ES-I3 (cell line): Measurements from ENCODE around the gene IL17A.
"Not testable (repeated sequence)": the region's sequence is repeated elsewhere in the genome, so short reads cannot be mapped to it uniquely, and the experiment has no call there.

Source experiments
- H3K36me3 ChIP-seq: 2 replicates; pipeline ENCODE4 v1.6.1; 2013; ENCODE audit warnings: mild to moderate bottlenecking, low read length, control low read depth, moderate library complexity; ENCODE audit not compliant: insufficient read depth
- H3K4me1 ChIP-seq: 2 replicates; pipeline ENCODE4 v1.6.1; 2013; ENCODE audit warnings: mild to moderate bottlenecking, control low read depth, low read length; ENCODE audit not compliant: insufficient read depth
- H3K9ac ChIP-seq: 2 replicates; pipeline ENCODE4 v1.6.1; 2013; ENCODE audit warnings: low read depth, mild to moderate bottlenecking, low read length, moderate library complexity
- H3K9me3 ChIP-seq: 2 replicates; pipeline ENCODE4 v1.6.1; 2013; ENCODE audit warnings: mild to moderate bottlenecking, low read length, moderate library complexity; ENCODE audit not compliant: control insufficient read depth, insufficient read depth

The IL17A gene

DNA sequence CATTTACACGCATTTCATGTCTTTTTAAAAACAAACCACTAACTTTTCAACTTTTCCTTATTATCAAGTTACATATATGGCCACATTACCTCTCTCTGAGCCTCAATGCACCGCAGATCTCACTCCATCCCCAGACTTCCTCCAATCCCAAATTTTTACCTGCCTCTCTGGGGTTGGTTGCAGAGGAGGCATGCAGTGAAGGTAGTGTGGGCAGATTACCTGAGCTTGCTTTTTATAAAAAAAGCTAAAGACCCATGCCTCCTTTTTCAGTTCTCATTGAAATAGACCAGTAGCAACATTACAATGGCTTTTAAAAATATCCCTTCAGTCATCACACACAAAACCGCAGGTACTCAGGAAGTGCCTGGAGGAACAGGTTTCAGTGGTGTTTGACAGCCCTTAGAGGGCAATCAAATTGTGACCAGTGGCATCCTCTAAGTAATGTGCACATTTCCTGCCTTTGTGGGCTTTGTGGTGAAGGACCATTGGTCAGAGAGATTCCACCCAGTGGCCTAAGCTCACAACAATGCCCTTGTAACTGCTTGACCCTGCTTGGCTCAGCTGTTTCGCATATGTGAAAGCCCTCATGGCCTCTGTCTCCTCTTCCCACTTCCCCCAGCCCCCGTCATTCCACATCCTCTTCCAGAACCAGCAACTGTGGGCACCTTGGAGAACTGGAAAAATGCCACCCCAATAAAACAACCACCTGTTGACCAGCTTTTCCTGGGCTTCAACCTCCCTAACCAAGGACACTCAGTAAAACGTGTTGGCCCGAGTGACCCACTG is 30.2 kb upstream of the IL17A start:
- no peak overlapping the region for H3K9ac ChIP-seq

DNA sequence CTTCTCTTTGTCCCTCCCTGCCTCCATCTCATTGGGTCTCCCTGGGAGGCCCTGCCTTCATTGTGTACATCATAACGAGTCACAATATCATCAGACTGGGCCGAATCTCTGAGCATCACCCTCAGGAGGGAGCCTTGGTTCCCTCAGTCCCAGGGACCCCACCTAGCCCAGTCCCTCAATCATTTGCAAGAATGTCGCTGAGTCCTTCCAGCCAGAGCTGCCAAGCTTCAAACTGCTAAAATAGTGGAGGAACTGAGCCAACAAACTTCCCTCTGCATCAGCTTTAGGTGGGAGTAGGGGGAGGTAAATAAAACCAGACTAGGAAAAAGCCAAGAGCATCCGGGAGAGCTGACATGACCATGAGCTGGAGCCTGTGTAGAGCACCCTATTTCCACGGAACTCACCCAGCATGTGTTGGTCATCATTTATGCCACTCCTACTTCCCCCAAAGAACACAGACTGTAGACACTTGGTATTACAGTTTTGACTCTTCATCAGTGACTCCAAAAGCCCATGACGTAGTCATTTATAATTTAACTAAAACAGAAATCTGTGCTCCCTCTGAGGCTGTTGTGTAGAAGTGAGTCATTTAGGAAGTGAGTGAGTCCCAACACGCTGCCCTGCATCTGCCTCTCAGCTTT is 28.8 kb upstream of the IL17A start:
- H3K9me3 ChIP-seq: peaks cover 5% of the 10 kb centered on the region; the same call in 1 of the 2 replicates

More for the DNA sequence above, 30.2 kb upstream of the IL17A start:
- Histone ChIP-seq H3K9me3 (peaks cover 3% of the 10 kb centered on the region; the same call in 1 of the 2 replicates), H3K4me1 (peaks cover 40% of the 10 kb centered on the region), H3K36me3 (no peaks in the 10 kb centered on the region)

DNA sequence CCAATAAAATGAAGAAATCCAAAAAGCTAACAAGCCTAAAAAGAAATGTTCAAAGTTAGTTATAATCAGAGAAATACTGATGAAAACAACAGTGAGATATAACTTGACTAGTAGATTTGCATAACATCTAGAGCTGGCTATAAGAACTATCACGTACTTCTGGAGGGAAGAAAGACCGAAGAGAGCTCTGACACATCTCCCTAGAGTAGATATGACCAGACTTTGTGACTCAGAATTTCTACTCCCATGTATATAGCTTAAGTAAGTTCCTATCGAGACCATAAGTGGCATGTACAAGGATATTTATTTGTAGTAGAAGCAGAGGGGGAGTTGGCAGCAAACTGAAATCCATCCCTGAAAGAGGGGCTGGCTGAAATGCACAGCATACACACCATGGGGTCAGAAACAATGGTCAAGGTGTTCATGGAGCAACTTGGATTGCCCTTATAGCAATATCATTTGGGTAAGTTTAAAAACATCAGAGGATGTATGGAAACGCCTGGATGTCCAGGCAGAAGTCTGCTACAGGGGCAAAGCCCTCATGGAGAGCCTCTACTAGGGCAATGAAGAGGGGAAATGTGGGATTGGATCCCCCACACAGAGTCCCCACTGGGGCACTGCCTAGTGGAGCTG is 25.6 kb upstream of the IL17A start:
- H3K4me1 ChIP-seq: peaks cover 21% of the 10 kb centered on the region
- H3K9me3 ChIP-seq: peaks cover 5% of the 10 kb centered on the region; the same call in 1 of the 2 replicates
- no peak overlapping the region for H3K9ac ChIP-seq
- no peaks in the 10 kb centered on the region for H3K36me3 ChIP-seq

More for the DNA sequence above, 28.8 kb upstream of the IL17A start:
- no peak overlapping the region for H3K9ac ChIP-seq
- no peaks in the 10 kb centered on the region for H3K36me3 ChIP-seq
- H3K4me1 ChIP-seq: peaks cover 38% of the 10 kb centered on the region

DNA sequence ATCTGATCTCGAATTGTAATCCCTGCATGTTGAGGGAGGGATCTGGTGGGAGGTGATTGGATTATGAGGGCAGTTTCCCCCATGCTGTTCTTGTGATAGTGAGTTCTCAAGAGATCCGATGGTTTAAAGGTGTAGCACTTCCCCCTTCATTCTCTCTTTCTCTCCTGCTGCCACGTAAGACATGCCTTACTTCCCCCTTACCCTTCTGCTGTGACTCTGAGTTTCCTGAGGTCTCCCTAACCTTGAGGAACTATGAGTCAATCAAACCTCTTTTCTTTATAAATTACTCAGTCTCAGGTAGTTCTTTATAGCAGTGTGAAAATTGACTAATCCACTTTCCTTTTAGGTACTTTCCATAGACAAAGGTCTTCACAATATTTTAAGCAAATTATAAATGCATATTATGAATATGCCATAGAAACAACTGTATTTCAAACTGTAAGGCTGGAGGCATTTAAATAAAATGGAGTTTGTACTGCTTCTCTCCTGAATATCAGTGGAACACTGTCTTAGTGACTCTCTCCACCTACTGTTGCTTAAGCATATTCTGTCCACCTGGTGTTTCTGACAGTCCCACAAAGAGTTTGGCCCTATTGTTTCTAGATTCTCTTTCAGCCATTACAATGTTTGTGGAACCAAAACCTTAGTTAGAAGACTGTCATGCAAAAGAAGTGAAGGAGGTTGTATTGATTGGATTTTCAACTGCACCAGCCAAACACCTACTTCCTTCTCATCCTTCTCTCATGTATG is 24.3 kb upstream of the IL17A start:
- peaks cover 5% of the 10 kb centered on the region; the same call in 1 of the 2 replicates for H3K9me3 ChIP-seq
- H3K9ac ChIP-seq: no peak overlapping the region
- H3K36me3 ChIP-seq: no peaks in the 10 kb centered on the region

DNA sequence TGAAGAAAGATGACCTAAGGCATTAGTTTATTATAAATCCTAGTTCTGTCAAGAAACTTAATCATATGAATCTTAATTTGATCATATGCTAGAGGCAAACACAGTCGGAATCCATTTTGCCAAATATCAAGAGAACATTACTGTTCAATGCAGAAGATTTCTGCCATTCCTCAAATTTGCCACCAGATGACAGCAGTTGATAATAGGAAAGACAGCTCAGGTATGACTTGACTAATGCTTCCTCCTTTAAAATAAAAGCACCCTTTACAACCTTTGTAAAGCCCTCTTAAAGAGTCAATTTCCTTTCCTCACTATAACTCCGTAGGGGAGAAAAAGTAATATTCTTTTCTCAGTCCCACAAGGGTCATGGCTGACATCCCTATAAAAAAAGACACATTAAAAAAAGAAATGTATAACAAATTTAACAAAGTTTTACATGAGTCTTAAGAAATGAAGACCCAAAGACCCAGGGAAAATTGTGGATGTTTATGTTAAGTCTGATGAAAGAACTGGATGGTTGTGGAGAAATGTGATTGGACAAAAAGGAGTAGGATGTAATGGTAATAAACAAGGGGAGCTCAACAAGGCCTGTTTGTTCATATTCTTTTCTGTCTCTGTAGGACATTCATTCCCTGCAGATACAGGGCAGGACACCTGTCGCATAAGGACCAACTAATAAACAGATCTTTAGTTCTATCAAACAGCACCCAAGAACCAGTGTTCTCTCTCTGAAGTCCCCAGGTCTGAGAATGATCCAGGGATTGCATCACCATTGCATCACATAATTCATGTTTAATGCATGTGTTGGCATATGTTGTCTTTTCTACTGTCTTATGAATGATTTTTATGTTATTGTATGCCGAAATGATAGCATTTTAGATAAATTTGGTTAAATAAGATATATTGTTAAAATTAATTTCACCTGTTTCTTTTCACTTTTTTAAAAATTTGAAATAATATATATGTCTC is 23.0 kb upstream of the IL17A start:
- Histone ChIP-seq H3K36me3 (no peaks in the 10 kb centered on the region), H3K9ac (no peak overlapping the region), H3K9me3 (peaks cover 5% of the 10 kb centered on the region; the same call in 1 of the 2 replicates), H3K4me1 (no peaks in the 10 kb centered on the region)

More for the DNA sequence above, 24.3 kb upstream of the IL17A start:
- H3K4me1 ChIP-seq: peaks cover 9% of the 10 kb centered on the region

DNA sequence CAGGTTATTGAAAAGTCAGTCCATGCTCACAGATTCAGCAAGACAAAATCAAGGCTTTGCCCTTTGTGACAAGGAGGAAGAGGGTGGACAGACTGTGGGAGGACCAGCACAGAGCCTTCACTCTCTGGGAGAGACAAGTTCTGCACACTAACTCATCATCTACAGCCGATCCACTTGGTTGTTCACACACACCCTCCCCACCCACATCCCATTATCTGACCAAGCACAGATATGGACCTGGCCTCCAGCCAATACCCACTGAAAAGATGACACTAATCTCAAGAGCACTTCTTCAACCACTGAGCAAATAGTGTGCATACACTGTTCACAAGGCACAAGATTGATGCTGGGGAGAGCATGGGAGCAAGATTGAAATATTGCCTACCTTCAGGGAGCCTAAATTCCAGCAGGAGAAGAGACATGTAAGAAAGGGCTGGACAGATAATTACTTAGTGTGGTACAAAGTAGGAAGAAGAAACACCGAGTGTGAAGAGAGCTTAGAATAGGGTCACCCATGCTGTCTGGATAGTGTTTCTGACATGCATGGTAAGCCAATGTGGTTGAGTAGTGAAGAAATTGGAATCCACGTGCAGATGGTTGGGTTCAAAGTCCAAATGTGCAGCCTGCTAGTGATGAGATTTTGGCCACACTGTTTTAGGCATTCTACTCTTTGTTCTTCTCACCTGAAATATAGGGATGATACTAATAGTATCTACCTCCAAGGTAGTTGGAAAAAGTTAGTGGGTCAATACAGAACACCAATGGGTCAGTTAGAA is 21.7 kb upstream of the IL17A start:
- Histone ChIP-seq H3K9me3 (peaks cover 5% of the 10 kb centered on the region; the same call in 1 of the 2 replicates), H3K9ac (no peak overlapping the region), H3K36me3 (no peaks in the 10 kb centered on the region), H3K4me1 (no peaks in the 10 kb centered on the region)

DNA sequence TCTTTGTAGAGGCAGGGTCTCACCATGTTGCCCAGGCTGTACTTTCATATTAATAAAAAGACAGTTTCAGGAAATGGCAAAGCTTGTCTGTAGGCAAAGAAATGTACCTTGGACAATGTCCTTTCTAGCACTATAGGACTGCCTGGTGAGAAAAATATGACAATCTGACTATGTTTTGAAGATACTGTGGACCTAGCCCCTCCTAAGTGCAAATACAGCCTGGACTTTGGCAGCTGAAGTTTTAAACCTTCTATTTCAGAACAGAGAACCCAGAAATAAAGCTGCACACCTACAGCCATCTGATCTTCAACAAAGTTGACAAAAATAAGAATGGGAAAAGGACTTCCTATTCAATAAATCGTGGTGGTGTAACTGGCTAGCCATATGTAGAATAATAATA is 18.9 kb upstream of the IL17A start:
- Histone ChIP-seq H3K9me3 (no peaks in the 10 kb centered on the region), H3K4me1 (no peaks in the 10 kb centered on the region), H3K9ac (no peak overlapping the region), H3K36me3 (no peaks in the 10 kb centered on the region)

DNA sequence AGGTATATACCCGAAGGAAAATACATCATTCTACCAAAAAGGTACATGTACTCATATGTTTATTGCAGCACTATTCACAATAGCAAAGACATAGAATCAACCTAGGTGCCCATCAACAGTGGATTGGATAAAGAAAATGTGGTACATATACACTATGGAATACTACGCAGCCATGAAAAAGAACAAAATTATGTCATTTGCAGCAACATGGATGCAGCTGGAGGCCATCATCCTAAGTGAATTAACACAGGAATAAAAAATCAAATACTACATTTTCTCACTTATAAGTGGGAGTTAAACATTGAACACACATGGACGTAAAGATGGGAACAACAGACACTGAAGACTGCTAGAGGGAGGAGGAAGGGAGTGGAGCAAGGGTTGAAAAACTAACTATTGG is 17.8 kb upstream of the IL17A start:
- not testable (repeated sequence) for H3K4me1 ChIP-seq, H3K9me3 ChIP-seq, H3K9ac ChIP-seq, H3K36me3 ChIP-seq

DNA sequence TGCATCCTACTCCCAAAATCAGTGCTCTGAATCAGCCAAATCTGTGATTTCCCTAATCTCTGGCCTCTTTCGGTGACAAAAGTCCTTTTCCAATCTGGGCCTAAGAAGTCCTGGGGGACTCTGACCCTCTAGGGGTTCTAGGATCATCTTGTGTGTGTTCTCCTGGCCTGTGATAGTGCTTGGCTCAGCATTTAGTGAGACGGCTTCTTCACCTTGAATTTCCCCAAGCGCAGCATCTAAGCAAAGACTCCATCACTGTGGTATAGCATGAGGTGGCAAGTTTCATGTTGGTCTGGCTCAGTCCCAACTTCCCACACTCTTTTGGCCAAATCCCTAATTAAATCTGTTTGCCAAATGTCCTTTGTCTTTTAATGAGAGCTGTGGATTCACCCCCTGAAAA is 12.1 kb upstream of the IL17A start:
- no peaks in the 10 kb centered on the region for H3K36me3 ChIP-seq
- no peak overlapping the region for H3K9ac ChIP-seq
- H3K9me3 ChIP-seq: no peaks in the 10 kb centered on the region; the same call in 1 of the 2 replicates
- no peaks in the 10 kb centered on the region for H3K4me1 ChIP-seq

DNA sequence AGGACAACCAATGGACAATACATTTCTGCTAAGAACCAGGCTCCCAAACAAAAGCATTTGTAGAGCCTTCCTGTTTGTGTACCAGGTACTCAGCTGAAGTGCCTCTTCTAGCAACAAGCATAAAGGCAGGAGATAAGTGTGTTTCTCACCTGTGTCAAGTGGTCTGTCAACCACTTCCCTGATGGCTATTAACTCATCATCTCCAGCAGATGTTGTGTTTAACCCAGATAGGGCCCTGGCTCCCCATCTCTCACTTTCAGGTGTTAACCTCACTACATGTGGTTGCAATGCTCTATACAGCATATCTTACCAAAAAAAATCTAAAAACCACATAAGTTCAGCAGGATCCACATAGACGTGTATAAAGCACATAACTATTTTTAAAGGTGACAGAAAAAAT is 9.6 kb upstream of the IL17A start:
- no peaks in the 10 kb centered on the region; the same call in 1 of the 2 replicates for H3K9me3 ChIP-seq
- H3K4me1 ChIP-seq: no peaks in the 10 kb centered on the region
- no peak overlapping the region for H3K9ac ChIP-seq
- no peaks in the 10 kb centered on the region for H3K36me3 ChIP-seq

DNA sequence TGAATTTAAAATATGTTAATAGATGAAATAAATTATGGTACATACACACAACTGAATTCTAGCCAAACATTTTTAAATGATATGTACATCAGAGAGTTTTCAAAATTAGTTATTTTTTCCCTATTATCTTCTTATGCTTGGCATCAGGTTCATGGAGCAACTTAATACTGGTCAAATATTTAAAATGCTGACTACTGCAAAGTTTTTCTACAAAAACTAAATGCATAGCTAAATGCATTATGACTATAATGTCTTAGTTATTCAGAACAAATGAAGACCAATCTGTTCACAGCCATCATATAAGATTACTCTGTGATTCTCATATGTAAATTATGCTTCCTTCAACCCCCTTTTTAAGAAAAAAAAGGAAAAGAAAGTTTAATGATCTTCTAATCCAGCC is 8.2 kb upstream of the IL17A start:
- Histone ChIP-seq H3K9me3 (no peaks in the 10 kb centered on the region; the same call in 1 of the 2 replicates), H3K9ac (no peak overlapping the region), H3K4me1 (no peaks in the 10 kb centered on the region), H3K36me3 (no peaks in the 10 kb centered on the region)

DNA sequence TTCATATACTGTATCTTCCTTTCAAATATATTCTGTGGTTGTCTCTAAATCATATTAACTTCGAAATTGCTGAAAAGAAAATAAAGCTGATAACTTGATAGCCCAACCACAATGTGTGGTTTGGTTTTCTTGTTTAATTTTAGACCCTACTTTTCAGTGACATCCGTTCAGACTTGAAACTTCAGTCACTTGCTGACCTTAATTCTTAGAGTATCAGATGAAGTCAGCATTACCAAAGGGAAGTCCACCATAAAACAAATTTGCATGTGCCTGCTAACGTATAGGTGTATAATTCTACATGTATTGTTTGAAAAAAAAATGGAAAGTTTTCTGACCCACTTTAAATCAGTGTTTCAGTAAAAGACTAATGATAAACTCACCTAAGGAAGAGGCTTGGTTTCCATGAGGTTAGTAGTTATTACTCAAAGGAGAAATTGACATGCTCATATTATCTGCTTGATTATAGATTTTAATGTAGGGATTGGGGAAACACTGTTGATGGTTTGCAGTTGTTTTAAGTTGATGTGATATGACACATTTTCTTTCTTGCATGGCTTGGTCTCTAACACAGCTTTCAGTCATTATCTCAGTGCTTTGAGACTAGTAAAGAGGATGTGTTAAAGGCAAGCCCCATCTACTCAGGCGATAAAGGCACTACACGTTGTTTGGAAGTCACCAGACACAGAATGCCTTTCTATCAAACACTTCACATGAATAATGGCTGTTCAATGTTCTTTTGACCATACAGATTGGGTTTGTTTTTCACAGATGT is 5.2 kb upstream of the IL17A start:
- no peaks in the 10 kb centered on the region for H3K36me3 ChIP-seq
- no peaks in the 10 kb centered on the region for H3K4me1 ChIP-seq
- peaks cover 2% of the 10 kb centered on the region; the same call in 1 of the 2 replicates for H3K9me3 ChIP-seq
- no peak overlapping the region for H3K9ac ChIP-seq
